ENCODE data around the gene VEPH1. TPM values are rescaled to one million over a fixed set of nuclear protein-coding genes. Genes with fewer than 3 reads are reported as not detected.

The VEPH1 gene
- total and polyA plus RNA-seq, 11 donors: 0.40 to 0.79 (median 0.45) TPM; not detected in 6

DNA sequence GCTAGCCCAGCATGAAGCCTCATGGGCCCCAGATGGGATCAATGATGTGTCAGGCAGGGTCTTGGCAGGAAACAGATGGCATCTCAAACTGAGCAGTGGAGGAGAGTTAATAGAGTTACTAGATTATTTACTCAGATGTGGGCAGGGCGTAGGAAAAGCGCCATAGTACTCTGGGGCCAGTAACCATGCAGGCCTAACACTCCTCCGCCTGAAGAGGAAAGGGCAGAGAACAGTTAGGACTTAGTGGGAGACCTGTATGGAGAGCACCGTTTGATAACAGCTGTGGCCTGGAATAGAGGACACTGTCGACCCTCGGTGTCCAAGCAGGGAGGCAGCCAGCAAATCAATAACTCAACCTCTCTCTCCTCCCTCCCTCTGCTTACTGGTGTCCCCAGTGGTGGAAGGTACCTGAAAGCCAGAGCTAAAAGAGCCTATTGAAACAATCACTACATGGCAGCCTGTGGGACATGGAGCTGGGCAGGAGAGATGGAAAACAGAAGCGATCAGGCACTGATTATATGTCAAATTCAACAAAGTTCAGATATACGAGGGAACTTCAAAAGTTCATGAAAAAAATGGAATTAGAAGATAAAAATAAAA lies 231.8 kb downstream of the VEPH1 start:
- Histone ChIP-seq H3K27ac (no peak overlapping the region), H3K9me3 (no peaks in the 10 kb centered on the region), H3K27me3 (no peaks in the 10 kb centered on the region), H3K4me3 (no peak overlapping the region), H3K4me1 (no peaks in the 10 kb centered on the region), H3K36me3 (no peaks in the 10 kb centered on the region)
- intact Hi-C loops (cut with DNase I): no loop called here
- WGBS, 4 donors: 82 to 89% (median 86%) methylated on average over 8 of the region's 8 CpGs
- DNase-seq: no peak
- no peak for TF ChIP-seq POLR2A (IDR thresholded peaks at IDR 0.05)
- TF ChIP-seq, protein P1, sequence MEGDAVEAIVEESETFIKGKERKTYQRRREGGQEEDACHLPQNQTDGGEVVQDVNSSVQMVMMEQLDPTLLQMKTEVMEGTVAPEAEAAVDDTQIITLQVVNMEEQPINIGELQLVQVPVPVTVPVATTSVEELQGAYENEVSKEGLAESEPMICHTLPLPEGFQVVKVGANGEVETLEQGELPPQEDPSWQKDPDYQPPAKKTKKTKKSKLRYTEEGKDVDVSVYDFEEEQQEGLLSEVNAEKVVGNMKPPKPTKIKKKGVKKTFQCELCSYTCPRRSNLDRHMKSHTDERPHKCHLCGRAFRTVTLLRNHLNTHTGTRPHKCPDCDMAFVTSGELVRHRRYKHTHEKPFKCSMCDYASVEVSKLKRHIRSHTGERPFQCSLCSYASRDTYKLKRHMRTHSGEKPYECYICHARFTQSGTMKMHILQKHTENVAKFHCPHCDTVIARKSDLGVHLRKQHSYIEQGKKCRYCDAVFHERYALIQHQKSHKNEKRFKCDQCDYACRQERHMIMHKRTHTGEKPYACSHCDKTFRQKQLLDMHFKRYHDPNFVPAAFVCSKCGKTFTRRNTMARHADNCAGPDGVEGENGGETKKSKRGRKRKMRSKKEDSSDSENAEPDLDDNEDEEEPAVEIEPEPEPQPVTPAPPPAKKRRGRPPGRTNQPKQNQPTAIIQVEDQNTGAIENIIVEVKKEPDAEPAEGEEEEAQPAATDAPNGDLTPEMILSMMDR (IDR thresholded peaks at IDR 0.05): no peak
- no peak for ATAC-seq

DNA sequence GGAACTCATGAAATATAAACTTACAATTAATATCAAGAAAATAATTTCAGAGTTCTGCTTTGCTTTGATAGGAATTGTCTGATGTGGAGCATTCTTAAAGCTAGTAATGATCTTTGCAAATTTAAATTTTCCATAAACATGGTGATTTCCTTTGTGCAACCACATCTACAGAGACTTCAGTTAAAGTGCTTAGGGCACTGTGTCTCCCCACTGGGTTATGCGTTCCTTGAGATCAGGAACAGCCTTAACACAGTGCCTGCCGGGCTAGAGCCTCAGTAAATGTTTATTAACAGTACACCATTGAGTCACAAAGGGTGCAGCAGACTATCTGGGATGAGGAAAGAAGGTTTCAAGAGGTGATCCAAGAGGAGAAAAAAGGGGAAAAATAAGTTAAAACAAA lies 235.2 kb downstream of the VEPH1 start:
- intact Hi-C loops (cut with DNase I): no loop called here
- WGBS, 4 donors: 73 to 81% (median 81%) methylated on average over 2 of the region's 2 CpGs
- Histone ChIP-seq H3K9me3 (no peaks in the 10 kb centered on the region), H3K36me3 (no peaks in the 10 kb centered on the region), H3K27ac (no peak overlapping the region), H3K27me3 (no peaks in the 10 kb centered on the region), H3K4me1 (no peaks in the 10 kb centered on the region), H3K4me3 (no peak overlapping the region)
- DNase-seq (no peak), ATAC-seq (no peak)
- no peak for TF ChIP-seq POLR2A (IDR thresholded peaks at IDR 0.05)
- TF ChIP-seq, protein P1 (IDR thresholded peaks at IDR 0.05): no peak

DNA sequence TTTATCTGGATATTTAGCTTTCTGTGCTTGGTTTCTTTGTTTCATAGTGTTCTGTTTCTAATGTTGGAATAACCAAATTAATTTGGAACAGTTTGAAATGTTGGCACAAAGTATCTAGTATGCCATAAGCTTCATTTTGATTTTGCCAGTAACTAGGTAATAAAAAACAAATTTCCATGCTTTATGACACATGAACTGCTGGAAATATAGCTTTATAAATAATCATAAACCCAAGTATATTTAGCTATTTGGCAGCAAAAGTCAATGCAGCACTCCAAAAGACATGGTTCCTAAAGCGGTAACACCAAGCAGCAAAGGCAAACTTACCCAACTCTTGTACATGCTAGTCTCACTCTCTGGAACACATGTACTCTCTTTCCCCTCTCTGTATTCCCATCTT lies 237.3 kb downstream of the VEPH1 start:
- DNase-seq (no peak), ATAC-seq (no peak)
- Histone ChIP-seq H3K9me3 (no peaks in the 10 kb centered on the region), H3K4me3 (no peak overlapping the region), H3K27me3 (no peaks in the 10 kb centered on the region), H3K36me3 (no peaks in the 10 kb centered on the region), H3K27ac (no peak overlapping the region), H3K4me1 (no peaks in the 10 kb centered on the region)
- 94 to 100% (median 99%) methylated on average over 1 of the region's 1 CpG for WGBS, 4 donors
- intact Hi-C loops (cut with DNase I): no loop called here
- TF ChIP-seq, protein P1 (IDR thresholded peaks at IDR 0.05): no peak
- no peak for TF ChIP-seq POLR2A (IDR thresholded peaks at IDR 0.05)

DNA sequence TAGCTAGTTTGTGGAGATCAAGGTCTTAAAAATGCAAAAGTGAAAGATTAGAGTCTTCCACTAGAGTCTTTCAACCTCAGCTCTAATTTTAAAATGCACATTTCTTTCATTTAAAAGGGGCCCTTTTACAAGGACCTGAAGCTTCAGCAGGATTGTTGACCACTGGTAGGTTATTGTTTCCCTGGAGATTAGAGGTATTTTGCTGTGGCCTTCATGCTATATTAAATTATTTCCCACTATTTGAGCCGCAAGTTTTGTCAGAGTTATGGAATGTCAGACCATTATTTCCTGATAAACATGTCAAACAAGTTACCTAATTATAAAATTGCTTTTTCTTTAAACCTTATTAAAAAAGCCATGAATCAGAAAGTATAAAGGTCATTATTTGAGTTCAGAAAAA lies 240.2 kb downstream of the VEPH1 start:
- Histone ChIP-seq H3K27me3 (no peaks in the 10 kb centered on the region), H3K27ac (no peak overlapping the region), H3K36me3 (no peaks in the 10 kb centered on the region), H3K4me3 (no peak overlapping the region), H3K9me3 (no peaks in the 10 kb centered on the region), H3K4me1 (no peaks in the 10 kb centered on the region)
- ATAC-seq (no peak), DNase-seq (no peak)
- intact Hi-C loops (cut with DNase I): no loop called here
- WGBS, 4 donors: 60 to 91% (median 69%) methylated on average over 1 of the region's 1 CpG
- TF ChIP-seq POLR2A (IDR thresholded peaks at IDR 0.05): no peak
- TF ChIP-seq, protein P1 (IDR thresholded peaks at IDR 0.05): no peak
